ENCODE data around the gene NTRK3.

NTRK3 gene

DNA sequence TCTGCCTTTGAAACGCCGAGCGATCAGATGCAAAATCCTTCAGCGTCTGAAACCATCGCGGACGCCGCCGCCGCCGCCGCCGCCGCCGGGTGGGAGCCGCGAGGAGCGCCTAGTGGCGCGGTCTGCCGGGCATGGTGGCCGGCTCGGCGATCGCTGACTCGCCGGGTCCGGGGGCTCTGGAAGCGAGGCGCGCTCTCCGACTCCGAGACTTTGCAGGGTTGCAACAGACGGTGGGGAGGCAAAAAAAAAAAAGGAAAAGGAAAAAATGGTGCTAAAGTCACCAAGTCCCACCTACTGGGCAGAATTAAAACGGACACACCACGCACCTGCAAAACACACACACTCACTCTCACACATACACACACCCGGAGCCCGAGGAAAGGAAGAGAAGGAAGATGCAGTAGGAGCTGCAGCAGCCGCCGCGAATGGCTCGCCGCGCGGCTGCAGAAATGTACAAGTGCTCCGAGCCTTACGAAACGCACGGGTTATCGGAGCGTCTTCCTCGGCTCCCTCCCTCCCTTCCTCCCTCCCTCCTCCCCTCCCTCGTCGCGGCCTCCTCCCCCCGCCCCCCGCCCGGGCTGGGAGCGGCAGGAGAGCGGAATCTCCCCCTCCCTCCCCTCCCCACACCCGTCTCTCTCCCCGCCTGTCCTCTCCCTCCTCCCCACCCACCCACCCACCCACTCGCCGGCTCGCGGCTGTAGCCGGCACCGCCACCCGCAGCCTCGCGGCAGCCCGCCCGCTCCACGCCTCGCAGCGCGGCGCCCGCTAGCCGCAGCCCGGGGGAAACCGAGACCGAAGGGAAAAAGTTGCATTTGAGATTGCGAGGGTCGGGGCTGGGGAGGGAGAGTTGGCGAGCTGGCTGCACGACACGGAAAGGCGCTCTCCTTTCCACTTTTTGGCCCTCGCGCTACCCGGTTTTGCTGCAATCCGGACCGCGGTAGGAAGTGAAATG is at the start of gene NTRK3:
NTRK3 (minus strand) TSS at position 461 of the 952 bp plus-strand sequence. CDS start 586 bp downstream, outside the sequence.
- DNase-seq (ENCODE audit: low spot score): no peak
- no peak for TF ChIP-seq CTCF (IDR thresholded peaks at IDR 0.05; ENCODE audit: extremely low read depth, missing control alignments)

GRCh38 chr15:88303395-88303794 is 46.9 kb upstream of the NTRK3 start:
- TF ChIP-seq CTCF (IDR thresholded peaks at IDR 0.05; ENCODE audit: extremely low read depth, missing control alignments): no peak
- DNase-seq (ENCODE audit: low spot score): no peak

- no peak for DNase-seq (ENCODE audit: low spot score)
- no peak for TF ChIP-seq CTCF (IDR thresholded peaks at IDR 0.05; ENCODE audit: extremely low read depth, missing control alignments)
These were observed 45.8 kb upstream of the NTRK3 start for GRCh38 chr15:88302373-88302772.

DNA sequence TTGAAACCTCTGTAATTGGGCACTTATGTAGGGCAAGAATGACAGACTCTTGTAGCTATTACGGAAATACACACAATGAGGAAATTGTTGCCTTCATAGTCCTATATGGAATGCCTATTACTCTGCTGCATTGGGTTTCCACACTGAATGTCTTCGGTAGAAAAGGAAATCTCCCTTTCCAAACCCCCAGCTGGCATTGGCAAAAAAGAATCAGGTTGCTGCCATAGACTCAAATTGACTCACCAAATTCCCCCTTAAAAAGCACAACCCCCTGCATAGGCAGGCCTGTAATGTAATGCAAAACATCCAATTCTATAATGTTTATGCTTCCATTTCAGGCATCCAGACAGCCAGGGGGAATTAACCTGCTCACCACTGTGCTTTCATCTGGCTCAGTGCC is 44.8 kb upstream of the NTRK3 start:
- DNase-seq (ENCODE audit: low spot score): no peak
- no peak for TF ChIP-seq CTCF (IDR thresholded peaks at IDR 0.05; ENCODE audit: extremely low read depth, missing control alignments)

DNA sequence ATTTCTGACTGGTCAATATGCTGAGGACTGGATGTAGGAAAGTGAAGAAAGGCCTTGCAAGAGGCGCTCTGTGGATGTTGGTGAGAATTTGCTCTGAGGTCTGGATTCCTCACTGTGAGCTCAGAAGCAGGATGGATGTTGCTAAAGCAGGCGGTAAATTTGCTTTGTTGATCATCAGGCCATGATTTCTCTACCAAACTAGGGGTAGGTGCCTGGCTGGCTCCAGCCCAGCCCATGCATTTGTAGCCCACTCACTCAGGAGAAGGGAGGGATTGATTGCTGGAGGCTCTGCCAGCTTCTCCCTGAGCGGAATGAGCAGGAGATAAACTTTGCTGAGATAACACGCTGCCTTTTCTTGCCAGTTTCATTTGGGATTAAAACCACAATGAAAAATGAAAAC is 44.3 kb upstream of the NTRK3 start:
- DNase-seq (ENCODE audit: low spot score): no peak
- no peak for TF ChIP-seq CTCF (IDR thresholded peaks at IDR 0.05; ENCODE audit: extremely low read depth, missing control alignments)

GRCh38 chr15:88300089-88300488 is 43.5 kb upstream of the NTRK3 start:
- no peak for TF ChIP-seq CTCF (IDR thresholded peaks at IDR 0.05; ENCODE audit: extremely low read depth, missing control alignments)
- DNase-seq (ENCODE audit: low spot score): no peak

GRCh38 chr15:88299497-88299896 is 43.0 kb upstream of the NTRK3 start:
- TF ChIP-seq CTCF (IDR thresholded peaks at IDR 0.05; ENCODE audit: extremely low read depth, missing control alignments): no peak
- DNase-seq (ENCODE audit: low spot score): no peak
